Measurements from ENCODE around the gene SETD1A.

SETD1A gene

DNA sequence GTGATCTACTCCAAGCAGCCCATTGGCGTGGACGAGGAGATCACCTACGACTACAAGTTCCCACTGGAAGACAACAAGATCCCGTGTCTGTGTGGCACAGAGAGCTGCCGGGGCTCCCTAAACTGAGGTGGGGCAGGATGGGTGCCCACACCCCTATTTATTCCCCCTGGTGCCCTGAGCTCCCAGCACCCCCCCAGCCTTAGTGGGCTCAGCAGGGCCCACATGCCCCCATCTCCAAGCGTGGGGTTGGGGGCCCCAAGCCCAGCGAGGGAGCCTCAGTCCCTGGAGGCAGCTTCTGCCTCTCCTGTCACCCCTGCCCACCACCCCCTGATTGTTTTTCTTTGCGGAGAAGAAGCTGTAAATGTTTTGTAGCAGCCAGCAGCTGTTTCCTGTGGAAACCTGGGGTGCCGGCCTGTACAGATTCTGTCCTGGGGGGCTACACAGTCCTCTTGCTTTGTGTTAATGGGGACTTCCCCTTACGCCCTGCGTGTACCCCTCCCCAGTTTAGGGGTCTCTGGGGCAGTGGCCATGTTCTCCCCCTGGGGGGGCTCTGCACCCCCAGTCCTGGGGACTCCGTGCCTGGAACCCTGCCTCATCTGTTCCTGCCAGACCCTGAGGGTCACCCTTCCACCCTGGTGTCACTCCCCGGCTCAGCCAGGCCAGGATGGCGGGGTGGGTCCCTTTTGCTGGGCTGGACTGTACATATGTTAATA, 26.5 kb downstream of the SETD1A start:
- DNase-seq = no peak

- DNase-seq = peak; percentile 51 to 84 (median 78)
Measured at GRCh38 chr16:30984669-30985400, 27.3 kb downstream of the SETD1A start, which contains the start of gene HSD3B7. Gene HSD3B7, plus strand, starts transcription at chr16:30985207. Its CDS starts 452 bp downstream, at chr16:30985659.

DNA sequence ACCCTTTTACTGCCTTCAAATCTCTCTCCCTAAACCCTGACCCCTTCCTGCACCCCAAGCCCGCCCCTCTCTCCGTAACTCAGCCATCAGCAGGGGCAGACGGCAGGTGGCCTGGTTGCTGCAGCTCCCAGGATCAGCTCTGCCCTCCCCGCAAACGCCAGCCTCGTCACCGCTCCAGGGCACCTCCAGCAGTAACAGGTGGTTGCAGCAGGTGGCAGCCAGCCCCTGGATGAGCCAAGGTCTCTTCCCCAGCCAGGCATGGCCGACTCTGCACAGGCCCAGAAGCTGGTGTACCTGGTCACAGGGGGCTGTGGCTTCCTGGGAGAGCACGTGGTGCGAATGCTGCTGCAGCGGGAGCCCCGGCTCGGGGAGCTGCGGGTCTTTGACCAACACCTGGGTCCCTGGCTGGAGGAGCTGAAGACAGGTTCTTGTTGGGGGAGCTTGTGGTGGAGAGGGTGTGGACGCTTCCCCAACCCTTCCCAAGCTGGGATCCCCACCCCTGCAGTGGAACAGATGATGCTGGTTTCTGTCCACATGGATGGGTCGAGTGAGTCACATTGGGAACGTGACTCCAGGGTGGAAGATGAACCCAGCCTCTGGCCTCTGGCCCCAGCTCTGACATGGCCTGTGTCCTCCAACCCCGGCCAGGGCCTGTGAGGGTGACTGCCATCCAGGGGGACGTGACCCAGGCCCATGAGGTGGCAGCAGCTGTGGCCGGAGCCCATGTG, 28.0 kb downstream of the SETD1A start:
- no peak for DNase-seq

DNA sequence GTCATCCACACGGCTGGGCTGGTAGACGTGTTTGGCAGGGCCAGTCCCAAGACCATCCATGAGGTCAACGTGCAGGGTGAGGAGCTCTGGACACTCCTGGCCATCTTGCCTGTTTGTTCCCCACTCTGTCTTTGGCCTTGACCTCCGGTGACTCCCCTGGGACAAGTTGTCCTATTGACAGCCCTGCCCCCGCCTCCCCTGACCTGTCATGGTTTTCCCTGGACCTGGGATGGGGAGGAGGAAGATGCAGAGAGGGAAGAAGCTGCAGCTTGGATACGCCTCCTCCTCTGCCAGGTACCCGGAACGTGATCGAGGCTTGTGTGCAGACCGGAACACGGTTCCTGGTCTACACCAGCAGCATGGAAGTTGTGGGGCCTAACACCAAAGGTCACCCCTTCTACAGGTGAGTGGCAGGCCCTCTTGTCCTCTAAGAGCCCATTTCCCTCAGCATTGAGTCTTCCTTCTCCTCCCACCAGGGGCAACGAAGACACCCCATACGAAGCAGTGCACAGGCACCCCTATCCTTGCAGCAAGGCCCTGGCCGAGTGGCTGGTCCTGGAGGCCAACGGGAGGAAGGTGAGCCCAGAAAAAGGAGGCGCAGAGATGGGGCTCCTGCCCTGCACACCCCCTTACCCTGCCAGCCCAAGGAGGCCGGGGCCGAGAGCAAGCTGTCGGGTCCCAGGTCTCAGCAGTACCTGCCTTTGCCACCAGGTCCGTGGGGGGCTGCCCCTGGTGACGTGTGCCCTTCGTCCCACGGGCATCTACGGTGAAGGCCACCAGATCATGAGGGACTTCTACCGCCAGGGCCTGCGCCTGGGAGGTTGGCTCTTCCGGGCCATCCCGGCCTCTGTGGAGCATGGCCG, 28.8 kb downstream of the SETD1A start:
- no peak for DNase-seq

- DNase-seq = no peak
Measured at GRCh38 chr16:30987581-30988190, 30.1 kb downstream of the SETD1A start.

DNA sequence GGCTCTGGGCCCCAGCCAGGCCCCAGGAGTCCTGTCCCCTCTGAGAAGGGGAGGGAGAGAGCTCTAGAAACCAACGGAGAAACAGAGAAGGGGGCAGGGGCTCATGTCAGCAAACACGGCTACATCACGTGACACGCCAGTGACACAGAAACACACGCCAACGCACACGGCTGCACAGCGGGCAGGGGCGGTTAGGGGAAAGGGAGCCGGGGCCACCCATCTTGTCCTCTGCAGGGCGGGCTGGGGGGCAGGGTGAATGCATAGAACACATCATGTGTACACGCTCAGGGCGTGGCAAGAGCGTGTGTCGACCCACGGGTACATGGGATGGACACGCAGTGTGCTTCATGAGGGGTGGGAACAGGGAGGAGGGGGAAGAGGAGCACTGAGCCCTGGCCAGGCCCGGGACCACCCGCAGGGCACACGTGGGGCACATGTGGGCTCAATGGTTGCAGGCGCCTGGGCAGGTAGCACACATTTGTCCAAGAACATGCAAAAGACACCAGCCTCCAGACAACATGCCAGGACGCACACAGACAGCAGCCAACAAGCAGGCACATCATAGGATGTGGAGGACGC, 32.0 kb downstream of the SETD1A start:
- no peak for DNase-seq

DNA sequence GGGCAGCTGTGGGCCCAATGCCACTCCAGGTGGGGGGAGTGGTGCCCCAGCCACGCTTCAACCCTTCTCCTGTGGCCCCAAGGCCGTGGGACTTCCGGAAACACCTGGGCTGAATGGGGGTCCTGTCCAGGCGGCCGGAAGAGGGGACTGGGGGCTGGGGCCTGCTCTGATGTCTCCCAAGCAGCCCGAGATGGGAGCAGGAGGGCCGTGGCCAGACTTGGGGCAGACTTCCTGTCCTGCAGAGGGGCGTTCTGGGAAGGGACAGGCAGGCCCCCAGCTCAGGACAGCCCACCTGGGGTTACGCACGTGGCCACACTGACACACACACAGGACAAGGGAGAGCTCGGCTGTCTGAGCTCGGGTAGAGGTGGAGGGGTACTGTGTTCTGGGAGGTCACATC, 32.6 kb downstream of the SETD1A start:
- DNase-seq = no peak

- DNase-seq = no peak
Measured at GRCh38 chr16:30991052-30991451, 33.5 kb downstream of the SETD1A start.

DNA sequence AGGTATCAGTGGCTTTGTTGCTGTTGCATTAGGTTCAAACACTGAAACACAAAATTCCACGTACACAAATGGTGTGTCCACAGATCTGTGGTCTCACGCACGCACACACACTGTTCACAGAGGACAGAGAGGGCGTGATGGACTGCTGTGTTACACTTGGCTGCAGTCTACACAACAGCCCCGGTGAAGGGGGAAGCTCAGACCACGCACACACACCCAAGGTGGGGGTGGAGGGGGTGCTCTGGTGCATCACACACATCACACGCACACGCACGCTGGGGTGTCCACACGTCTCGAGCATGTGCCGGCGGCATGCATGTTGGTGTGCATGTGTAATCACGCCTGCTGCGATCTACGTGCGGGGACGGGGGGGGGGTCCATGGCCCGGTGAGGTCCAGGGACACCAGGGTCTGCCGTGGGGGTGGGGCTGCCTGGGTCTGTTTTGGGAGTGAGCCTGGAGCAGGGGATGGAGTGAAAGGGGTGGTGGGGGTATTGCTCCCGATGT, 34.8 kb downstream of the SETD1A start:
- no peak for DNase-seq

- no peak for DNase-seq
Measured at GRCh38 chr16:30992931-30993816, 35.6 kb downstream of the SETD1A start.

DNA sequence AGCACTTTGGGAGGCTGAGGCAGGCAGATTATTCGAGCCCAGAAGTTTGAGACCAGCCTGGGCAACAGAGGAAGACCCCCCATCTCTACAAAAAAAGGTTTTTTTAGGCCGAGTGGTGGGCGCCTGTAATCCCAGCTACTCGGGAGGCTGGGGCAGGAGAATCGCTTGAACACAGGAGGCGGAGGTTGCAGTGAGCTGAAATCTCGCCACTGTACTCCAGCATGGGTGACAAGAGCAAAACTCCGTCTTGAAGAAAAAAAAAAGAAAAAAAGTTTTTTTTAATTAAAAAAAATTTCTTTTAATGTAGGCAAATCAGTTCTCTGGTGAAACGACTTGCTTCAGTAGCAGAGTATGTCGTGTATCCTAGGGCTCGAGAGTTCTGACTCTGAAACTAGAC, 38.4 kb downstream of the SETD1A start:
- DNase-seq = no peak

DNA sequence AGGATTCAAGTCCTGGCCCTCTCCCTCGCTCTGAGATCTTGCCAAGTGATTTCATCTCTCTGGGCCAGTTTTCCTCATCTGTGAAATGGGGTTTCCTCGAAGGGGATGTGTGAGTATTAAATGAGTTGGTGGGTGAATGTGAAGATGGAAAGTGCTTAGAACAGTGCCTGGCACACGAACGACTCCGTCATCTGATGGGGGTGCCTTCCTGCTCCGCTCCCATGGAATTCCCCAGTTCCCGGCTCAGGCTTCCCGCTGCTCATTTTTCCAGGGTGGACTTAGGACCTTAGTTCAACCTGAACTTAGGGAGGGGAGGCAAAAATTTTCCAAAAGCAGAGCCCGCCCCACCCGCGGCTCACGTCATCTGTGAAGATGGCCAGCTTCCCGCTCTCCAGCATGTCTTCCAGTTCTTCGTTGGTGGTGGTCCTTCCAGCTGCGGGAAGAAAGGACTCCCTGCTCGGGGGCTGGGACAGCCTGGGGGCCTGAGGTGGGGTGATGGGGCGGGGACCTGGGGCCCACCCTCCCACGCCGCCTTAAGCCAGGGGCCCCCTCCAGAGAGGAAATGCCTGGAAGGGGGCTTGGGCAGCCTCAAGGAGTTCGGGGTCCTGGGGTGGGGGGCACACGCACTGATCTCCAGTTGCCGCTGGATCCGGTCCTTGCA, 38.9 kb downstream of the SETD1A start:
- DNase-seq = no peak

DNA sequence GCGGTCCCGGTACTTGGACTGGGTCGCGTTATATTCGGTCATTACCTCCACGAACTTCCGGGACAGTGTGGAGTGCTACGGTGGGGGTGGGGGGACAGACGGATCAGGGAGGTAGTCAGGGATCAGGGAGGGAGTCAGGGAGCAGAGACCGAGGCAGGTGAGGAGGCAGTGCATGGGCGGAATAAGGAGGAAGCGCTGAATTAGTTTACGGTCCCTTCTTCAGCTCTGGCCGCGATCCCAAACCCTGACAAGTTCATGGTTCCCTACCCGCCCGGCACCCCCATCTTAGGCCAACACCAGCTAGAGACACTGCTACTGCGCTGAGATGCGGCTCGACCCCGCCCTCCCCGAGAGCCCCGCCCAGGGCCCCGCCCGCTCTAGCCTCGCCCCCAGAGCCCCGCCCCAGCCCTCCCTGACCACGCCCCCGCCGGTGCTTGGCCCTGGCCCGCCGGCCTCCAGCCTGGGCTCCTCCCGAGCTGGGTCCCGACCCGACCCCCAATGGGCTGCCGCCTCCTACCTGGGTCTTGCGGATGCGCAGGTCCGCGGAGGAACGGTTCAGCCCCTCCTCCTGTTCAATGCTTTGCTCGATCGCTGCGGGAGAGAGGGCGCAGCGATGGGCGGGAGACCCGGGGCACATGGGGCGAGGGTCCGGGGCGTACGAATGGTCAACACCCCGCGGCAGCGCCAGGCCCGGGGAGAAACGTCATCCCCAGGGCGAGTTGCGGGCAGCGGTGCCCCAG, 39.6 kb downstream of the SETD1A start:
- DNase-seq = peak; percentile 46 to 80 (median 66)

GRCh38 chr16:30997725-30998711, 40.5 kb downstream of the SETD1A start:
- no peak for DNase-seq

GRCh38 chr16:30998852-30999761, 41.6 kb downstream of the SETD1A start:
- no peak for DNase-seq

- DNase-seq = no peak
Measured at GRCh38 chr16:31000671-31001382, 43.3 kb downstream of the SETD1A start.

Measured in activated naive CD4-positive, alpha-beta T cell (primary cell).